VCaP (cell line): ENCODE results near the gene GPR85.

Experiments used
- H3K27ac ChIP-seq: fragments of 450-650 bp; 2 replicates; pipeline ENCODE4 v1.5.1; 2017
- CTCF ChIP-seq: fragments of 450-650 bp; conservative IDR thresholded peaks from 2 replicates; pipeline ENCODE4 v1.5.1; 2017; ENCODE audit warnings: mild to moderate bottlenecking, moderate library complexity

The GPR85 gene

DNA sequence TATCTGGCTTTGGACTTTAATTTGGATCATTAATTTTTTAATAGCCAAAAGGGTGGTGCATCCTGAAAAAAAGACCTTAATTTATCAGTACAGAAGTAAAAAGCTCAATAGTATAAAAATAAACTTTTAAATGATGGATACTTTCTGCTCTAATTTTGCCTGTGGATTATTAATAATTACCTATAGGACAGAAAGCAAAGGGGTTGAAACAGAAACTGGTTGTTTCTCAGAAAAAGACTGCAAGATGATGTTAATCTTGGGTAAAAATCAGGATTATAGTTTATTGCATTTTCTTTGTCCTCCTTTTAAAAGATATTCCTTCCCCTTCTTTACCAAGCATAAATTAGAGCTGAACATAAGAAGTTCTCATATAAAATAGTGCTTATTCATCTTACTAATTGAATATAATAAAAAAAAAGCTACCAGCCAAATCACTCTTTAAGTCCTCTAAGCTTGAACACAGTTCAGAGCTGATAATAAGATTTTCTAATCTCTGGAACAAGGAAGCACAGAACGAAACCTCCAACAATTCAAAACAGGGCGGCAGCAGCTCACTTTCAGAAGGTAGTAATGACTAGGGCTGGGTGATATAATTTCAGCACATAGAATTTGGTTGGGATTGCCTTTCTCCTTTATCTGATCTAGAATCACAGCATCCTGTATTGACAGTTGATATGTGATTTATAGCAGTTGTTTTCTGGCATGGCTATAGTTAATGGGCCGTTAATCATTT lies 8.1 kb upstream of the GPR85 start:
- no peak overlapping the region for H3K27ac ChIP-seq
- no peak for TF ChIP-seq CTCF

DNA sequence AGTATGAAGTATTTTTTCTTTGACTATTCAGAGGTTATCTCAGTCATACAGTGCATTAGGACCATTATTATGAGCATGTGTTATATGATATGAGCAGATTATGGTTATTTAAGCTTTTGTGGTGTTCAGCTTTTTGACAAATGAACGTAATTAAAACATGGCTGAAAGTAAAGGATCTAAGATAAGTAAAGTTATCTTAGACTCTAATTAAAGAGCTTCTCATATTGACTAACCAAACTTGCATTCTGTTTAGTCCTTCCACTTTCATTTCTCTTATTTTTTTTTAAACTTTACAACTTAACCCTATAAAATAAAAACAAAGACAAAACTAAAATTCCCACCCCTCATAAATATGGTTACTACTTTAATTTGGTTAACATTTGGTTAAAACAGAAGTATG lies 6.9 kb upstream of the GPR85 start:
- no peak for TF ChIP-seq CTCF
- H3K27ac ChIP-seq, result no peak overlapping the region

DNA sequence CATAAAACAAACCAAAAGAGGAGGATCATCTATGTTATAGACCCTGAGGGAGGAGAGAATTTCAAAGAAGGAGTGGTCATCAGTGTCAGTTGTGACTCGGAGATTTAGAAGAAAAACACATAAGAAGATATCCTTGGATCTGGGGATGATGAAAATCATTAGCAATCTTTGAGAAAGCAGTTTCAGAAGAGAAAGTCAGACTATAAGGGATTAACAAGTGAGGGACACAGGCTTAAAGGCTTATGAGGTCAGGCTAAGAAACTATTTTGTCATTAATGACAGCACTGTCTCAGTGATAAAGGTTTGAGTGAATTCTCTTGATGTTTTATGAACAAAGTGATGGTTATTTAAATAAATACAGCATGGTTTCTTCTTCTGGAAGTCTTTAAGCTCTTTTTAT lies 6.1 kb upstream of the GPR85 start:
- no peak for TF ChIP-seq CTCF
- no peak overlapping the region for H3K27ac ChIP-seq

GRCh38 chr7:113087071-113087998 lies 708 bp upstream of the GPR85 start:
- H3K27ac ChIP-seq, result peak overlapping the region; percentile 57; the same call in 1 of the 2 replicates
- no peak for TF ChIP-seq CTCF

DNA sequence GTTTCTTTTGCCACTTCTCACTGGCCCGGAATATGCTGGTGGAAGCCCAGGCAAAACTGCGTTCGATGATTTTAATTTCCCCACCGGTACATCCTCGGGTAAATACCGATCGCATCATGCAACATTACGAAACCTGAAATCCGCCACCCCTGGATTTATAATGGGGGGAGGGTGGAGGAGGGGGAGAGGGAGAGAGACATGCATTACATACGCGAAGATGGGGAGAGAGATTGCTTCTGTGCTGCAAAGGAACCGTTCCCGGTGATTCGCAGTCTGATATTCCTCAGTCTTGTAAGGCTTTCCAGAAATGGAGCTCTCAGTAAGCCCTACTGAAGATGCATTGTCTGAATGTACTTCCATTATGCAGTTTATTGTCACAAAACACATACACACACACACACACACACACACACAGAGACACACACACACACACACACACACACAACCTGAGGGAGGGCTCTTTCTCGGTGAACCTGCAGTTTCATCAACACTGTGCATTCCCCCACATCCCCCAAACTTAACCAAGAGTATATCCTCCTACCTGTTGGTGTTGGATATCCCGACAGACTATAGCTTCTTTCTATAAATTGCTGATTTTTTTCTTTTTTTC lies 741 bp downstream of the GPR85 start:
- H3K27ac ChIP-seq, result peak overlapping the region; percentile 57
- TF ChIP-seq CTCF, result no peak

DNA sequence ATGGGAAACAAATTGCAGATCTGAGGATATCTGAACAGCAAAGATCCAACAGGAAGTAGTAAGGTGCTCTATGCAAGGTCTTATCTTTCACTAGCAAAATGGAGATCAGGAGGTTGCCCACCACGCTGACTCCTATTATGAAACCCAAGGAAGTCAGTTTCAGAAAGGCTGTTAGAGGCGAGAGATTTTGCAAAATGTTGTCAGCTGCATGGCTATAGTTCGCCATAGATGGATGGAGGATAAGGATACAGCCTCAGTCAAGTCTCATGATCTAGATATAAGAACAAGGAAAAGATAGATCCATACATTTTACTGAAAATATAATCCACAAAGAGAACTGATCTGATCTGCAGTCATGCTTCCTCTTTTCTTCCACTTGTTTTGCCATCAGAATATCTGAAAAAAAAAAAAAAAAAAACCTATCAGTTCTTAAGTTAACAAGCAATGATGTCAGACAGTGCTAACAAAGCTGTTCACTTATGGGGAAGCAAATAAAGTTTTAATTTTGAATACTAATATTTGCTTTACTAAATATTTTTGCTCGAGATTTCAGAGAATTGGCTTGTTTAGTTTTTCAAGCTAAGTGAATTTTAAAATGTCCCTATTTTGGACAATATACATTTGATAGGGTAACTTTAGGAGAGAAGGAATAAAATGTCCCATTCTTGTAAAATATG lies 2.0 kb downstream of the GPR85 start:
- TF ChIP-seq CTCF, result no peak
- peak overlapping the region; percentile 57 for H3K27ac ChIP-seq
